Endothelial cell (in vitro differentiated cells): ENCODE measurements around the gene MYL6B. TPM values are rescaled to one million over a fixed set of nuclear protein-coding genes. Genes with fewer than 3 reads are reported as not detected.
"Not testable (repeated sequence)": the region's sequence is repeated elsewhere in the genome, so short reads cannot be mapped to it uniquely, and the experiment has no call there.

Source experiments
- DNase-seq: peaks from one replicate; pipeline ENCODE4 v3.0.0; 2021; ENCODE audit warnings: low spot score
- H3K27ac Mint-ChIP-seq: one replicate; pipeline ENCODE4 v1.8.0; 2021; ENCODE audit warnings: mixed read lengths, inconsistent platforms; ENCODE audit not compliant: unreplicated experiment
- H3K27me3 Mint-ChIP-seq: one replicate; pipeline ENCODE4 v1.8.0; 2021; ENCODE audit warnings: mild to moderate bottlenecking, moderate library complexity, mixed read lengths, inconsistent platforms; ENCODE audit not compliant: unreplicated experiment
- H3K36me3 Mint-ChIP-seq: one replicate; pipeline ENCODE4 v1.8.0; 2021; ENCODE audit warnings: mild to moderate bottlenecking, low read depth, mixed read lengths, inconsistent platforms; ENCODE audit not compliant: unreplicated experiment
- H3K4me1 Mint-ChIP-seq: one replicate; pipeline ENCODE4 v1.8.0; 2021; ENCODE audit warnings: mild to moderate bottlenecking, mixed read lengths, inconsistent platforms; ENCODE audit not compliant: unreplicated experiment
- H3K4me3 Mint-ChIP-seq: one replicate; pipeline ENCODE4 v1.8.0; 2021; ENCODE audit warnings: mild to moderate bottlenecking, mixed read lengths, inconsistent platforms; ENCODE audit not compliant: unreplicated experiment
- H3K9me3 Mint-ChIP-seq: one replicate; pipeline ENCODE4 v1.8.0; 2021; ENCODE audit warnings: mixed read lengths, inconsistent platforms; ENCODE audit not compliant: unreplicated experiment
- CTCF ChIP-seq: fragments of 200-600 bp; sonication (generic); IDR thresholded peaks from one replicate; pipeline ENCODE4 v1.5.0; 2021; ENCODE audit warnings: antibody characterized with exemption; ENCODE audit not compliant: unreplicated experiment
- total RNA-seq: library from RNA; stranded (reverse); fragmentation: NEBNext Ultra II Directional; extraction: Animal tissue kit (Norgen Biotek cat#: 25700); gene quantifications from one replicate; pipeline ENCODE4 v1.2.1, GENCODE V29; 2021; ENCODE audit not compliant: unreplicated experiment

The MYL6B gene
- total RNA-seq, 1 donor from 2014 or later, result 170 TPM

- H3K4me3 Mint-ChIP-seq, result peak overlapping the region; percentile 97
These were observed 1.3 kb downstream of the MYL6B start for GRCh38 chr12:56153678-56154065.

GRCh38 chr12:56154246-56154771 lies 1.9 kb downstream of the MYL6B start:
- no peak for DNase-seq
- H3K4me1 Mint-ChIP-seq, result peaks cover 44% of the 10 kb centered on the region
- H3K4me3 Mint-ChIP-seq, result no peak overlapping the region
- no peak overlapping the region for H3K27ac Mint-ChIP-seq
- H3K27me3 Mint-ChIP-seq, result peaks cover 27% of the 10 kb centered on the region
- H3K9me3 Mint-ChIP-seq, result no peaks in the 10 kb centered on the region
- H3K36me3 Mint-ChIP-seq, result peaks cover 24% of the 10 kb centered on the region
- no peak for TF ChIP-seq CTCF

More at GRCh38 chr12:56153678-56154065, 1.3 kb downstream of the MYL6B start:
- no peak for TF ChIP-seq CTCF
- H3K27me3 Mint-ChIP-seq, result peaks cover 21% of the 10 kb centered on the region
- H3K9me3 Mint-ChIP-seq, result no peaks in the 10 kb centered on the region
- peak overlapping the region; percentile 72 for H3K27ac Mint-ChIP-seq
- H3K4me1 Mint-ChIP-seq, result peaks cover 38% of the 10 kb centered on the region
- H3K36me3 Mint-ChIP-seq, result peaks cover 18% of the 10 kb centered on the region
- DNase-seq, result no peak

GRCh38 chr12:56154818-56155217 lies 2.4 kb downstream of the MYL6B start:
- Mint-ChIP-seq H3K4me3 (peak overlapping the region; percentile 84), H3K27me3 (peaks cover 30% of the 10 kb centered on the region), H3K27ac (peak overlapping the region; percentile 75), H3K36me3 (peaks cover 29% of the 10 kb centered on the region), H3K9me3 (no peaks in the 10 kb centered on the region), H3K4me1 (peaks cover 47% of the 10 kb centered on the region)
- no peak for DNase-seq
- no peak for TF ChIP-seq CTCF

- Mint-ChIP-seq H3K9me3 (no peaks in the 10 kb centered on the region), H3K27me3 (peaks cover 35% of the 10 kb centered on the region), H3K36me3 (peaks cover 35% of the 10 kb centered on the region), H3K4me1 (peaks cover 52% of the 10 kb centered on the region), H3K4me3 (peak overlapping the region; percentile 84), H3K27ac (peak overlapping the region; percentile 75)
- DNase-seq, result no peak
- TF ChIP-seq CTCF, result no peak
These were observed 3.0 kb downstream of the MYL6B start for GRCh38 chr12:56155256-56155845.

GRCh38 chr12:56156464-56157200 lies 4.2 kb downstream of the MYL6B start:
- Mint-ChIP-seq H3K4me1 (peaks cover 58% of the 10 kb centered on the region), H3K27ac (peak overlapping the region; percentile 100), H3K27me3 (peaks cover 45% of the 10 kb centered on the region), H3K36me3 (peaks cover 46% of the 10 kb centered on the region), H3K4me3 (peak overlapping the region; percentile 89)
- H3K9me3 Mint-ChIP-seq, DNase-seq: not testable (repeated sequence)
